Activated CD4-positive, alpha-beta T cell treated with anti-CD3 and anti-CD28 coated beads, Interleukin-2, amount 10 ng/mL, durations not matched to agents 24 days and 14 days (primary cell): ENCODE measurements around the gene POLR2J3. TPM values are rescaled to one million over a fixed set of nuclear protein-coding genes. Genes with fewer than 3 reads are reported as not detected.
A peak's percentile ranks its signal among the peaks of the same experiment; 100 is the strongest.
"Not testable (repeated sequence)": the region's sequence is repeated elsewhere in the genome, so short reads cannot be mapped to it uniquely, and the experiment has no call there.

ENCODE experiments used
- DNase-seq: peaks from one replicate; pipeline ENCODE4 v3.0.0; 2022
- H3K27ac Mint-ChIP-seq: one replicate; pipeline ENCODE4 v1.8.0; 2022; ENCODE audit warnings: mild to moderate bottlenecking, mixed read lengths
- H3K27me3 Mint-ChIP-seq: one replicate; pipeline ENCODE4 v1.8.0; 2022; ENCODE audit warnings: mixed read lengths
- H3K36me3 Mint-ChIP-seq: one replicate; pipeline ENCODE4 v1.8.0; 2022; ENCODE audit warnings: low read depth, mild to moderate bottlenecking, mixed read lengths
- H3K4me1 Mint-ChIP-seq: one replicate; pipeline ENCODE4 v1.8.0; 2021; ENCODE audit warnings: mixed read lengths
- H3K4me3 Mint-ChIP-seq: one replicate; pipeline ENCODE4 v1.8.0; 2022; ENCODE audit warnings: mild to moderate bottlenecking, moderate library complexity, mixed read lengths
- H3K9me3 Mint-ChIP-seq: one replicate; pipeline ENCODE4 v1.8.0; 2021; ENCODE audit warnings: mixed read lengths
- intact Hi-C: fragments of 100-400 bp; cut with micrococcal nuclease; formaldehyde crosslinking; loops from one replicate; pipeline ENCODE4 v1.15.1; 2023
- total RNA-seq: library from RNA; stranded (reverse); gene quantifications from 2 replicates; pipeline ENCODE4 v1.2.3, GENCODE V29; 2022

POLR2J3 gene
- total RNA-seq, 1 donor from 2014 or later: 50.9 TPM

- H3K36me3 Mint-ChIP-seq, H3K4me3 Mint-ChIP-seq, H3K4me1 Mint-ChIP-seq, H3K27me3 Mint-ChIP-seq, intact Hi-C loops, H3K9me3 Mint-ChIP-seq, H3K27ac Mint-ChIP-seq: not testable (repeated sequence)
- peak; percentile 6 for DNase-seq
Measured at GRCh38 chr7:102520797-102521196, 51.6 kb downstream of the POLR2J3 start.

- H3K27me3 Mint-ChIP-seq, intact Hi-C loops, H3K36me3 Mint-ChIP-seq, H3K9me3 Mint-ChIP-seq, H3K27ac Mint-ChIP-seq, H3K4me1 Mint-ChIP-seq: not testable (repeated sequence)
- peak; percentile 57 for DNase-seq
- peak within 1 kb of the TSS; percentile 53 for H3K4me3 Mint-ChIP-seq
Measured at GRCh38 chr7:102517550-102518147, 54.7 kb downstream of the POLR2J3 start, which contains the start of gene RASA4B. RASA4B (minus strand) TSS chr7:102517777; CDS start chr7:102517710, 67 bp downstream.

Other genes with a start within 250 kb of the POLR2J3 start
- gene SPDYE6, start 216.1 kb downstream of the POLR2J3 start, total RNA-seq: not detected in 2 replicates
- 26.4 and 31.7 TPM in 2 replicates for gene PRKRIP1, start 176.2 kb downstream of the POLR2J3 start, total RNA-seq
- gene ORAI2, start 139.0 kb downstream of the POLR2J3 start, total RNA-seq: 45.8 and 49.8 TPM in 2 replicates
- gene ALKBH4, start 107.7 kb downstream of the POLR2J3 start, total RNA-seq: 9.9 and 10.9 TPM in 2 replicates
- 30.5 and 32.4 TPM in 2 replicates for gene LRWD1, start 107.6 kb downstream of the POLR2J3 start, total RNA-seq
- 46.8 and 50.8 TPM in 2 replicates for gene POLR2J, start 93.7 kb downstream of the POLR2J3 start, total RNA-seq
- gene RASA4B, start 54.8 kb downstream of the POLR2J3 start, total RNA-seq: 27.1 and 28.6 TPM in 2 replicates
- gene UPK3BL2, start 28.9 kb downstream of the POLR2J3 start, total RNA-seq: 14.1 and 19.2 TPM in 2 replicates
- 0.19 TPM in 1 of 2 replicates, not detected in the other for gene SPDYE2, start 21.4 kb downstream of the POLR2J3 start, total RNA-seq
- 52.8 and 54.1 TPM in 2 replicates for gene RASA4, start 44.2 kb upstream of the POLR2J3 start, total RNA-seq
- gene UPK3BL1, start 70.2 kb upstream of the POLR2J3 start, total RNA-seq: 14.4 and 23.0 TPM in 2 replicates
- gene SPDYE2B, start 77.7 kb upstream of the POLR2J3 start, total RNA-seq: not detected in 2 replicates
- 17.8 and 20.2 TPM in 2 replicates for gene POLR2J2, start 99.1 kb upstream of the POLR2J3 start, total RNA-seq
- gene FAM185A, start 176.4 kb upstream of the POLR2J3 start, total RNA-seq: 7.9 and 9.3 TPM in 2 replicates